Measurements from ENCODE around the gene ZXDC.

Gene ZXDC

DNA sequence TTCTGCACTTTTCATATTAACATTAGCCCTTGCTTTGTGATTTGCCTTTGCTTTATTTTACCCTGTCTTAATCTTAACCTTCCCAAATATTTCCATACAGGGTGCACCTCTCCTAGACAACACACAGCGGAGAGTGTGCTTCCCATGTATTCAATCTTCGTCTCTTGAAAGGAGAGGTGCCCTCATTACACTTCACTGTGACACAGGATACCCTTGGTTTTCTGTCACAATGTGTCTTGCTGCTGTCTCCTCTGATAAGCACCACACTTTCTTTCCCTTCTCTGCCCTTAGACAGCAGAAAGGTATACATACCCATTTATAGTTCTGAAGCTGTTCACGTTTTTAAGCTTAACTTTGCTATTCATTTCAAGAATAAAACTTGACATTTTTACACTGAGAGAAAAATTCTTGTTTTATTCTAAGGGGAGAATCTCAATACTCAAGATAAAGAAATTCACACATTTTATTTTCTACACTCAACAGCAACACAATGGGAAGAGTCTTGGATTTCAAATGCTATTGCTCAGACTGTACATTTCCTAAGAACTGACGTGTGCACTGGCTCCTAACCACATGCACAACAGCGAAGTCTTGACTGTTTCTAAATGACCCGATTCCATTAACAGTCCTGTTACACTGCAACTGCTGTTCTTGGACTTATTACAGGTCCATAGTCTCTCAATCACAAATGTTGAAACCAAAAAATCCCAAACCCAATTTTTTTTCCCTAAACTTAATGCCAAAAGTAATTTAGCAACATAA, 21.1 kb downstream of the ZXDC start:
- no peak for DNase-seq (ENCODE audit: low read depth in 2 of 2)

- no peak for DNase-seq (ENCODE audit: low read depth in 2 of 2)
Measured at GRCh38 chr3:126454025-126454424, 21.7 kb downstream of the ZXDC start.

- no peak for DNase-seq (ENCODE audit: low read depth in 2 of 2)
Measured at GRCh38 chr3:126452213-126452612, 23.5 kb downstream of the ZXDC start.

DNA sequence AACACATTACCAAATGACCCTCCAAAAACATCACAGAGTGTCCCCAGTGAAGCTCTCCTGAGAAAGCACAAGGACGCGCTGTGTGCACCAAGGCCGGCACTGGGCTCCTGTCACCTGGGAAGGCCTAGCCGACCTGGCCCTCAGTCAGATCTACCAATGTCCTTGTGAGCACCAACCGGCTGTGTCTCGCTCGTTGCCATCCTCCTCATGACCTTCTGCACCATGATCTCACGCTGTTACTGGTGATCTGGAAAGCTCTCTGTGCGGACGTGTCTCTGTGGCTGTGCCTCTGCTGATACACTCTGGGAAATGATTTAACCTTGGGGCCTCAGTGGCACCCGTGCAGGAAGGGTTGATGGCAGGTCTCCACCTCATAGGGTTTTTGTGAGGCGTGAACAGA, 24.2 kb downstream of the ZXDC start:
- no peak for DNase-seq (ENCODE audit: low read depth in 2 of 2)

GRCh38 chr3:126450744-126451143, 24.9 kb downstream of the ZXDC start:
- no peak for DNase-seq (ENCODE audit: low read depth in 2 of 2)

DNA sequence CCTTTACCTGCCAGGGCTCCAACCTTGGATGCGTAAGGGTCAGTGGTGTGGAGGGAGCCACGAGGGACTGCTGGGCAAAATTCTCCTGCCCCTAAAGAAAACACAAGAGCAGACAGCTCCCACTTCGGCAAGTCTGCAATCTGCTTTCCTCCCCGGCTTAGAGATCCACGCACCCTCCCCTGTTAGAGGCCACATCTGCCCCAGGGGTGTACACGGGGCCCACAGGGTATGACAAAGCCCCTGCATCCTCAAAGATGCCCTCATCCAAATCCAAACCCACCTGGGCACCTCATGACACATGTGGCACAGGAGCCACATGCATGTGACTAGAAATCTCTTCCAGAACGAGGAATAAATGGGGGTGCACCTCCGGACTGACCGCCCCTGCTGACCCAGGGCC, 25.5 kb downstream of the ZXDC start:
- DNase-seq (ENCODE audit: low read depth in 2 of 2), result no peak

- no peak for DNase-seq (ENCODE audit: low read depth in 2 of 2)
Measured at GRCh38 chr3:126449621-126450051, 26.1 kb downstream of the ZXDC start.

DNA sequence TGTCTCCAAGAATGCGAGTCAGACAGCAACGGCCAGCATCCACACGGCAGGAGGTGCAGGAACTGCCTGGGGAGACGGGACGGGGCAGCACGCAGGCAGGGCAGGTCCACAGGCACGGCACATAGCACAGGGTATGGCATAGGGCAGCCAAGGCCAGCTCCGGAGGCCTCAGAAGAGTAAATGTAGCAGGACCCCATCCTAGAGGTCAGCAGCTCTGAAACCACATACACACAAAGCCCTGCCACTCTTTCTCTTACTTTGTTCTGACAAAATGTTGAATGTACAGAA, 26.9 kb downstream of the ZXDC start:
- no peak for DNase-seq (ENCODE audit: low read depth in 2 of 2)

- no peak for DNase-seq (ENCODE audit: low read depth in 2 of 2)
Measured at GRCh38 chr3:126448136-126448892, 27.4 kb downstream of the ZXDC start.

- no peak for DNase-seq (ENCODE audit: low read depth in 2 of 2)
Measured at GRCh38 chr3:126447456-126448106, 28.1 kb downstream of the ZXDC start.

GRCh38 chr3:126446791-126447190, 28.9 kb downstream of the ZXDC start:
- no peak for DNase-seq (ENCODE audit: low read depth in 2 of 2)

DNA sequence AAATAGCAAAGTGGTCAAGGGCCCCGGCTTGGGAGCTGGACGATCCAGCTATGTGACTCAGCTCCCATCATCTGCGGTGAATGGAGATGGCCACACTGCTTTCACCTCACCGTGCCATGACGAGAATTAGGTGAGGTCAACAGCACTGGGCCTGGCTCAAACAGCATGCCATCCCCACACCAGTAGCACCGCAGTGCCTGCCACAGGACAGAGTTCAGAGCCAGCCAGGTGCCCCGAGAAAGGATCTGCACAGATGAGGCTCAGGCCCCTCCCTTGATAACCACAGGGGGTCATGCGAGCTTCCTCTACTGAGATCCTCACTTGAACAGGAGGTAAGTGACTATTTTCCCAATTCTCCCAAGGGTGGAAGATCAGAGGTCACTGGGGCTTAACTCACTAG, 29.4 kb downstream of the ZXDC start:
- DNase-seq (ENCODE audit: low read depth in 2 of 2), result no peak

DNA sequence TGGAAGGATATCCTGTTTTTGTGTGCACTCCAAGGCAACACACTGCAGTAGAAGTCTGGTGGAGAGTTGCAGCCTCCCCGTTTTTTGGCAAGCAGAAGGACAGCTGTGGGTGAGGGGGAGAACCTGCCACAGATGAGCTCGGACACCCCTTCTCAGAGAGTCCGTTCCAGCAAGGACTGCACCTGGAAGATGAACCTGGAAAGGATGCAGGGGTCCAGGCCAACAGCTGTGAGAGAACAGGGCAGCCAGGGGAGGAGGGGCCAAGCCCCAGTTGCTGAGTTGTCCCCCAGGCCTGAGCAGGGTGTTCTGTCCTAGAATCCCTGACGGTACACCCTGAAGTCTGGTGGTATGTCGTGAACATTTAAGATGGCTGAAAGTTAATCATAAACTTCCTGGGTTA, 30.2 kb downstream of the ZXDC start:
- no peak for DNase-seq (ENCODE audit: low read depth in 2 of 2)

GRCh38 chr3:126442856-126443242, 32.8 kb downstream of the ZXDC start:
- no peak for DNase-seq (ENCODE audit: low read depth in 2 of 2)

DNA sequence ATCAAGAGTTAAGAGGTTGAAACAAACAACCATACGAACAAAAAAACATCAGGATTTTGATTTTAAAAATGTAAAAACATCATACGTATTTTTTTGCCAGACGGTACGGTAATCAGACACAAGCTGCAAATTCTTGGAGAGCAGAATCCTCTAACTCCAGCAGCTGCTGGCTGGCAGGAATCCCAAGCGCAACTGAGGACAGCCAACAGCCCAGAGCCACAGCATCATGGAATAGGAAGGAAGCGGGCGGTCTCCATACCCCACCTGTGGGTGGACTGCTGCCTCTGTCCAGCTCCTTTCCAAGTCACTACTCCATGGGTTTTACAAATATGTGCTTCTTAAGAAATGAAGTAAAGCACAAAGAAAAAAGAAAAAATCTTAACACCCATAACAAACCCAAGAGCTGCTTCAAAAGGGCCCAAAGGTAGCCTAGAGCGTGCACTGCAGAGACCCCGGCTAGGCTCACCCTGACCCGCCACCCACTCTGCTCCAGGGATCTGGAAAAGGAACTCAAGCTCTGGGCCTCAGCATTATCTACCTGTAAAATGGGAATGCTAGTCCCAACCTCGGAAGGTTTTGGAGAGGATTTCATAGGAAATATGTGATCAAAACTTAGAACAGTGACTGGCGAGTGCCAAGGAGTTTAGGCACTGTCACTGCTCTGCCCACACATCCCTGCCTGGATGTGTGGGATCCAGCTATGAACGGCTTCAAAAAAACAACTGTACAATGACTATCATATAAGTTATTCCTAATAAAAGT, 33.4 kb downstream of the ZXDC start:
- no peak for DNase-seq (ENCODE audit: low read depth in 2 of 2)

DNA sequence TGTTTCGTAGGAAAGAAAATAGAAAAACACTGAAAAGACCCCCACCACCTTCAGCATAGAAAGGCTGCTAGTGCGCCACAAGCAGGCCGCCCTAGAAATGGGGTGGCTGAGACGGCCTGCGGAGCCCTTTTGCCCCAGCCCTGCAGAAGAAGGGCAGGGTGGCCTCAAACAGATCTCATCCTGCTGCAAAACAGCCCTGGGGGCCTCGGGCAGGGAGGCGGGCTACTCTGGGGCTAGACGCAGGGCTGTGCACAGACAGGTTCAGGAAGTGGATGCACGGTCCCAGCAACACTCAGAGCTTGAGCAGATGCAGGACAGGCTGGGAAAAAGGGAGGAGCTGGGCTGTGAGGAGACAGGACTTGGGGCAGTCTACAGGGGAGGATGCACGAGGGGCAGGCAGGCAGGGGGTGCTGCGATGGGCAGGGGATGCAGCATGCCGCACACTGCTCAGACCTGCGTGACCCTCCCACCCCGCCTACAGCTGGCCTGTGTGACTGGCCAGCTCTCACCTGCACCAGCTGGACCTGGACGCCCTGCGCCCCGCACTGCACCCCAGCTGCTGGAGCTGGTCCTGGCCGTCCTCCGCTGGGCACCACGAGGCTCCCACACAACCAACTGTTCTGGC, 34.3 kb downstream of the ZXDC start:
- no peak for DNase-seq (ENCODE audit: low read depth in 2 of 2)

GRCh38 chr3:126440709-126440995, 35.0 kb downstream of the ZXDC start:
- DNase-seq (ENCODE audit: low read depth in 2 of 2), result no peak

DNA sequence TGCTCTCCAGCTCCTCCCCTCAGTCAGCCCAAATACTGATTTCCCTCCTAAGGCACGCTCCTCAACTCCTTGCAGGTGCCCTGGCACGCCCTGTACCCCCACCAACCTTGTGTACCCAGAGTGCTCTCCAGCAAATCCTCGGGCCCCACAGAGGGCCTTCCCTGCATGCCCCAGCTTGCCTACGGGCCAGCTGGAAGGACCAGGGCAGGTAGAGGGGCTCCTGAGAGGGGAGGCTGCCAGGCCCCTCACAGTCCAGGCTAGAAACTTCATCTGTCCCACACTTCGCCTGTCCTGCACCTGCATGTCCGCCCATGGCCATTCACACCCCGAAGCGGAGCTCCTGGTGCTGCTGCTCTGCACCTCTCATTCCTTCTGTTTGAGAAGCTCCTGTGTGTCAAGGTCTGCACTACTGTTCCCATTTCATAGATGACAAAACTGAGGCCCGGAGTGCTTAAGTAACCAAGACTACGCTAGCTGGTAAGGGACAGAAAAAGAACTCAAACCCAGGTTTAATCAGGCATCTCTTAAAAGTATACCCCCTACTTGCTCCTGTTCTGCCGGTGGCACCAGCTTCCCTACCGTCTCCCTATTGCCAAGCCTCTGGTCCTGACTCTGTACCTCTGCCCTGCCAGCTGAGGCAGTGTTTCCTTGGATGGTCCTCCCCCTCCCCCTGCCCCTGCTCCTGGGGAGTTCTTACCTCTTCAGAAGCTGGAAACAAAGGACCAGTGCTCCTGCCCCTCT, 35.6 kb downstream of the ZXDC start:
- DNase-seq (ENCODE audit: low read depth in 2 of 2), result no peak

DNA sequence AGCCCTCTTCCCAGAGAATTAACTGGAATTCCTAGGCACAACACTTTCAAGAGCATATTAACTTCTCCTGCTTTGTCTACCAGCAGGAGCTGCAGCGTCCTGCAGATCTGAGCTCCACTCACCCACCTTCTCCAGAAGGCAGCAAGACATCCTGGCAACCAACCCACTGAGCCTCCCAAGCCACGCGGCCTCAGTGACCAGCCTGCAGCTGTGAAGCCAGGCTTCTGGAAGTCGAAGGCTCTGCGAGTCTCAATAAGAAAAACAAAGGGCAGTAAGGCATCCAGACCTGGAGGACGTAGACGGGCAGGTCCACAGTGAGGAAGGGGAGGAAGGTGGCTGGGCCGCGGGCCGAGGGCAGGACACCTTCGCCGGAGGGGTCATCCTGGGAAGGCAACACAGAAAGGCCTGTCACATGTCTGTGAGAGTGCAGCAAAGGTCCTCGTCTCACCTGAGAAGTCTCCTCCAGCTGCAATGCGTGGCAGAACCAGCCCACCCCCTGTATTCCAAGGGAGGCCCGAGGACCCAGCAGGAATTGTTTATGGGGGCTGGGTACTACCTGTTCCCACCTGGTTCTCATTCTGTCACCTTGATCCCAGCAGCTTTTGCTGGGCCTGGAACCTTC, 36.2 kb downstream of the ZXDC start:
- DNase-seq (ENCODE audit: low read depth in 2 of 2), result no peak

DNA sequence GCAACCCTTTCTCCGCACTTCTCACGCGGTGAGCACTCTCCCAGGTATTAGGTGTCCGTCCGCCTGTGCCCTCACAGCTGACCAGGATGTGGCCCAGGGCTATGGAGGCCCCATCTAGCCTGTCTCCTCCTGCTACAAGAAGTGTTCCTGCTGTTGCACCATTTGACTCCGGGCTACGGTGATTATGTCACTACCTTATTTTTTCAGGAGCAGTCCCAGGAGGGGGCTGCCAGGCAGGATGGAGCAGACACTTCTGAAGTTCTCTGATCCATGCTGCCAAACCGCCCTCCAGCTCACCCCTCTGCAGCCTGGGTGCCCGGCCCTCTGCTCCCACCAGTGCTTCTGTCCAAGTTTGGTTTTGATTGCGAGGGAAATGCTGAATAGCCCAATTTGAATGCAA, 36.9 kb downstream of the ZXDC start:
- DNase-seq (ENCODE audit: low read depth in 2 of 2), result no peak

GRCh38 chr3:126438186-126438585, 37.5 kb downstream of the ZXDC start:
- no peak for DNase-seq (ENCODE audit: low read depth in 2 of 2)

Data from activated CD4-positive, alpha-beta T cell treated with anti-CD3 and anti-CD28 coated beads for 24 hours (primary cell).